GM11168 (cell line): ENCODE results near the gene FBF1.
"Not testable (repeated sequence)": the region's sequence is repeated elsewhere in the genome, so short reads cannot be mapped to it uniquely, and the experiment has no call there.

Experiments used
- in situ Hi-C: fragments of 300-500 bp; cut with MboI; formaldehyde crosslinking; loops from one replicate; pipeline ENCODE4 v1.12.0; 2022; ENCODE audit warnings: low sequenced_read_pairs; ENCODE audit not compliant: unreplicated experiment

The FBF1 gene

DNA sequence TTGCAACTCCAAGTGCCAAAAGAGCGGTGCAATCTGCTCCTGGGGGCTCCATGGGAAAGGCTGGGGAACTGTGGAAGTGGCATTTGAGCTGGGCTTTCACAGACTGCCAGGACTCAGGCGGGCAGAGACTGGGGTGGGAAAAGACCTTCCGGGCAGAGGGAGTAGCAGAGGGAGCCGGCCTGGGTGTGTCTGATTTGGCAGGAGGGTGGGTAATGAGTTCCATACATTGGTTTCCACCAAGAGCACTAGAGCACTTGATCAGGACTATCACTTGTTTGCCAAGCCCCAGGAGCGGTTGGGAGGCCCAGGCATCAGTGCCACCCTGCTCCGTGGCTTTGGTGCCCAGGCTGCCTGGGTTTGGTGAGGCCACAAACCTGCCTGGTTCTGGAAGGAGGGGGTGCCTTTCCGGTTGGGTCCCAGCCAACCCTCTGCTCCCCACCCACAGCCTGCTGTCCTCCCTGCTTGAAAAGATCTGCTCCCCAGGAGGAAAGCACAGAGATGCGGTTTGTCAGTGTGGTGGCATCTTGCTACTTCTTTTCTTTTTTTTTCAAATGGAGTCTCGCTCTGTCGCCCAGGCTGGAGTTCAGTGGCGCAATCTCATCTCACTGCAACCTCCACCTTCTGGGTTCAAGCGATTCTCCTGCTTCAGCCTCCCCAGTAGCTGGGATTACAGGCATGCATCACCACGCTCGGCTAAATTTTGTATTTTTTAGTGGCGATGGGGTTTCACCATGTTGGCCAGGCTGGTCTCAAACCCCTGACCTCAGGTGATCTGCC is 59.0 kb downstream of the FBF1 start:
- in situ Hi-C loops = no loop called here

DNA sequence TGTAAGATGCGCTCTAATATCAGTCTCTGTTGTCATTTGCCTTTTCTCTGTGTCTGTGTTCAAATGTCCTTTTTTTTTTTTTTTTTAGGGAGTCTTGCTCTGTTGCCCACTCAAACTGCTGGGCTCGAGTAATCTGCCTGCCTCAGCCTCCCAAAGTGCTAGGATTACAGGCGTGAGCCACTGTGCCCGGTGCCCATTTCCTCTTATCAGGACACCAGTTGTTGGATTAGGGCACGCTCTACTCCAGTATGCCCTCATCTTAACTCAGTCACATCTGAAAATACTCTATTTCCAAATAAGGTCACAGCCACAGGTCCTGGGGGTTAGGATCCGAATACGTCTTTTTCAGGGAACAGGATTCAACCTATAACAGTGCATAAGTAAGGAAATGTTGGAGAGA is 60.6 kb downstream of the FBF1 start:
- in situ Hi-C loops = no loop called here

DNA sequence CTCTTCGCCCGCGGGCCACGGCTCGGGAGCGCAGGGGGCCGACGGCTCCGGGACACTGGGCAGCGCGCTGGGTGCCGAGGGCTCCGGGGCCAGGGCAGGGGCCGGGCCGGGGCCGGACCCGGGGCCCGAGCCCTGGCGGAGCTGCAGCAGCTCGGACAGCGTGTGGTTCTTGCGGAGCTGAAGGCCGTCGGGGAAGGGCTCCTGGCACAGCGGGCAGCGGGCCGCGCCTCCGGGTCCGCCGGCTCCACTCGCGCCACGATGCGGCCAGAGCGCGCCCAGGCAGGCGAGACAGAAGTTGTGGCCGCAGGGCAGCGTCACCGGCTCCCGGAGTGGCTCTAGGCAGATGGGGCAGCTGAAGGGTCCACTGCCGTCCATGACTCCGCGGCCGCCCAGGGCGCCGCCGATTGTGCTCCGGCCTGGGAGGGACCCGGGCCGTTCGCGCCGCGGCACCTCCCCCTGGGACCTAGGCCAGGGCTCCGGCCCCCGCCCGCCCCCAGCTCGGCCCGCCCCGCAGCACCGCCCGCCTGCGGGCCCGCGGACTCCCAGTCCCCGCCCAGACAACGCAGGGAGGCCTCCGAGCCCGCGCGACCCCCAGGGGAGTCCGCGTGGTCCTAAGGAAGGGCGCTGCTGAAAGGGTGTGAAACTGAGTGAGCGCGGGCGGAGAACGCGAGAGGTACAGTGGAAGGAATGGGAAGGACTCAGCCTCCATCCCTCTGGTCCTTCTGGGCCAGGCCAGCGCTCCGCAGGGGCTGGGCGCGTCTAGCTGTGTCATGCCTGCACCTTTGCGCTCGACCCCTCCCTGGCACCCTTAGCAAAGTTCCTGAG is 62.5 kb downstream of the FBF1 start, which contains the start of gene TRIM47:
TSS of gene TRIM47 (minus strand) at position 408 of the 825 bp plus-strand sequence. CDS start at position 375, 33 bp downstream.
- in situ Hi-C loops = no loop called here

GRCh38 chr17:75877752-75878173 is 63.1 kb downstream of the FBF1 start:
- in situ Hi-C loops = no loop called here

GRCh38 chr17:75876938-75877751 is 63.7 kb downstream of the FBF1 start:
- in situ Hi-C loops = no loop called here

GRCh38 chr17:75876190-75876937 is 64.5 kb downstream of the FBF1 start:
- in situ Hi-C loops = no loop called here

DNA sequence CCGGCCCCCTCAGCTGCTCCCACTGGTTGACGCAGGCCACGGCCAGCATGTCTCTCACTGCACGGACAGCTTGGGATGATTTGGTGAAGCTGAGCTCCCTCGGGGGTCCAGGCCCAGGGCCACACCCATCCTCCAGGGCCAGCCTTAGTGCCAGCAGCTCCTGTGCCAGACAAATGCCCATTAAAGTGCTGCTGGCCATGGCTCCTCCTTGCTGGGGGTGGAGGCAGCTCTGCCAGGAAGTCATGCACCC is 65.0 kb downstream of the FBF1 start:
- in situ Hi-C loops = no loop called here

- in situ Hi-C loops = no loop called here
Measured at GRCh38 chr17:75875182-75875939, 65.5 kb downstream of the FBF1 start.

DNA sequence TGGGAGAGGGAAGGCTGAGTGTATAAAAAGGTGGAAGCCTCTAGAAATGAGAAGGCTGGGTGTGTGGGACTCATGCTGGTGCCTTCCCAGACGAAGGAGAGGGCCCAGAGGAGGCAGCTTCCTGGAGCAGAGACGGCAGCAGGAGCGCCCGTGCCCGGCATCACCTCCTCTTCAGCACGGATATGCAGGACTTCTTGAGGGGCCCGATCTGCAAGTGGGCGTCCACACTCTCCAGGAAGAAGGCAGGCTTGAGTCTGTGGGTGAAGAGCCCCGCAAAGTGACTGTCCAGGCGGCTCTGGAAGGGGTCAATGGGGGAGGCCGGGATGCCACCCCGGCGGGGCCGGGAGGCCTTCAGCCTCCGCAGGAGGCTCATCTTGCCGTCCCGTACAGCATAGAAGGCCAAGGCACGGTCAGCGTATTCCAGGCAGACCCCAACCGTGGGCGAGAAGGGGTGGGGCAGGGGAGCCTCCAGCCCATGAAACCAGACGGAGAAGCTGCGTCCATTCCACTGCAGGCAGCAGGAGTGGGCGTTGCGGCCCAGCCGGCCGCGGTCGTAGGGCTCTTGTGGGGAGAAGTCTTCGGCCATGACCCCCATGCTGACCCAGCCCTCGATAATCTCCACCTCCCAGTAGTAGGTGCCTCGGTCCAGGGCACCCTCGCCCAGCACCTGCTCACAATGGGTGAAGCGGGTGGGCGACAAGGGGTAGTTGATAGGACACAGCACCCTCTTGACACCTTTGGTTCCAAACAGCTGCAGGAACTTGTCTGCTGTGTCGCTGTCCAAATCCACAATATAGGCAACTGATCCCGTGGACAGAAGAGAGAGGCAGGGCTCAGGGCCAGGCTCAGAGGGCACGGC is 66.3 kb downstream of the FBF1 start:
- in situ Hi-C loops = no loop called here

- in situ Hi-C loops = no loop called here
Measured at GRCh38 chr17:75873587-75874322, 67.1 kb downstream of the FBF1 start.

GRCh38 chr17:75872434-75873351 is 68.1 kb downstream of the FBF1 start:
- in situ Hi-C loops = no loop called here

DNA sequence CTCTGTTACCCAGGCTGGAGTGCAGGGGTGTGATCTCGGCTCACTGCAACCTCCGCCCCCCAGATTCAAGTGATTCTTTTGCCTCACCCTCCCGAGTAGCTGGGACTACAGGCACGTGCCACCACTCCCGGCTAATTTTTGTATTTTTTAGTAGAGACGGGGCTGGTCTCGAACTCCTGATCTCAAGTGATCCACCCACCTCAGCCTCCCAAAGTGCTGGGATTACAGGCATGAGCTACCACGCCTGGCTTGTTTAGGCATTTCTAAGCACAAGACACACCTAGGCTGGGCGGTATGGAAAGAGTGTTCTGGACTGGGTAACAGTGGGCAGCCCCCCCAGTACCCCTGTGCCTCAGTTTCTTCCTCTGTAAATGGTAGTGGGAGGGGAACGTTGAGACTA is 70.6 kb downstream of the FBF1 start:
- in situ Hi-C loops = not testable (repeated sequence)

- in situ Hi-C loops = no loop called here
Measured at GRCh38 chr17:75869282-75870141, 71.3 kb downstream of the FBF1 start.

DNA sequence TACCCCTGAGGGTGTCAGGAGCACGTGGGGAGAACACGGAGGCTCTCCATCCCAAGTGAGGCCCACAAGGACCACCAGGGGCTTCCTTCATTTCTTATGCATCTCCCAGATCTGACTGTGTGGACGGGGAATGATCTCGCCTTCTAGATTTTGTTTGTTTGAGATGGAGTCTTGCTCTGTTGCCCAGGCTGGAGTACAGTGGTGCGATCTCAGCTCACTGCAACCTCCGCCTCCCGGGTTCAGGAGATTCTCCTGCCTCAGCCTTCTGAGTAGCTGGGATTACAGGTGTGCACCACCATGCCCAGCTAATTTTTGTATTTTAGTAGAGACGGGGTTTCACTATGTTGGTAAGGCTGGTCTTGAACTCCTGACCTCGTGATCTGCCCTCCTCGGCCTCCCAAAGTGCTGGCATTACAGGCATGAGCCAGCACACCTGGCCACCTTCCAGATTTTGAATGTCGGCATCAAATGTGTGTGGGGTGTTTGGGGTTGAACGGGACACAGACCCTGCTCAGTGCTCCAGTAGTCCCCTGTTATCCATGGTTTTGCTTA is 72.0 kb downstream of the FBF1 start:
- in situ Hi-C loops = not testable (repeated sequence)

GRCh38 chr17:75865404-75866188 is 75.2 kb downstream of the FBF1 start:
- in situ Hi-C loops = not testable (repeated sequence)
